NB4 (cell line): Measurements from ENCODE around the gene ATP5F1B.

ENCODE experiments used
- CTCF ChIP-seq: IDR thresholded peaks from one replicate; pipeline ENCODE4 v1.5.1; 2012; ENCODE audit warnings: low read depth, low read length
- MAX ChIP-seq: IDR thresholded peaks from 2 replicates; pipeline ENCODE4 v1.6.1; 2011; ENCODE audit warnings: low read depth, low read length
- MYC ChIP-seq: IDR thresholded peaks from 2 replicates; pipeline ENCODE4 v1.6.1; 2011; ENCODE audit warnings: low read depth, low read length
- POLR2A ChIP-seq: IDR thresholded peaks from 2 replicates; pipeline ENCODE4 v1.6.1; 2011; ENCODE audit warnings: mild to moderate bottlenecking; ENCODE audit not compliant: insufficient read length; ENCODE audit errors: extremely low read depth

GRCh38 chr12:56635806-56636674, 9.7 kb downstream of the ATP5F1B start:
- TF ChIP-seq CTCF (no peak), POLR2A (no peak), MAX (peak; percentile 34; the same call in 1 of the 2 replicates), MYC (peak; percentile 11; the same call in 1 of the 2 replicates)
